SU-DHL-6 (cell line): ENCODE data around the gene ACBD6.

Experiments used
- EZH2phosphoT487 ChIP-seq: fragments of 200-600 bp; sonication (generic), shearing (Covaris generic); conservative IDR thresholded peaks from 2 replicates; pipeline ENCODE4 v1.6.1; 2018; ENCODE audit warnings: mild to moderate bottlenecking, antibody characterized with exemption, low read length, moderate library complexity, mixed read lengths
- TF ChIP-seq, protein P1 (sequence below): fragments of 200-600 bp; sonication (generic); IDR thresholded peaks from one replicate; pipeline ENCODE4 v1.5.1; 2017; ENCODE audit warnings: antibody characterized with exemption, mild to moderate bottlenecking, low read length, moderate library complexity; ENCODE audit not compliant: insufficient read depth, poor library complexity, severe bottlenecking

DNA sequence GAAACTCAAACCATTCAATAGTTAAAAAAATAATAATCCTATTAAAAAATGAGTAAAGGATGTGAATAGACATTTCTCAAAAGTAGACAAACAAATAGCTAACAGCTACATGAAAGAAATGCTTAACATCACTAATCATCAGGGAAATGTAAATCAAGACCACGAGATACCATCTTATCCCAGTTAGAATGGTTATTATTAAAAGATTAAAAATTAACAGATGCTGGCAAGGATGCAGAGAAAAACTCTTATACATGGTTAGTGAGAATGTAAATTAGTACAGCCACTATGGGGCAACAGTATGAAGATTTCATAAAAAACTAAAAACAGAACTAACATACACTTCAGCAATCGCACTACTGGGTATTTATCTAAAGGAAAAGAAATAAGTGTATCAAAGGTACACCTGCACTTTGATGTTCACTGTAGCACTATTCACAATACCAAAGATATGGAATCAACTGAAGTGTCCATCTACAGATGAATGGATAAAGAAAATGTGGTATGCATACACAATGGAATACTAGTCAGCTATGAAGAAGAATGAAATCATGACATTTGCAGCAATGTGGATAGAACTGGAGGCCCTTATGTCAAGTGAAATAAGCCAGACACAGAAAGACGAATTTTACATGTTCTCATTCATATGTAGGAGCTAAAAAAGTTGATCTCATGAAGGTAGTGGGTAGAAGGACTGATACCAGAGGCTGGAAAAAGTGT, 117.9 kb downstream of the ACBD6 start:
- TF ChIP-seq, protein P1, sequence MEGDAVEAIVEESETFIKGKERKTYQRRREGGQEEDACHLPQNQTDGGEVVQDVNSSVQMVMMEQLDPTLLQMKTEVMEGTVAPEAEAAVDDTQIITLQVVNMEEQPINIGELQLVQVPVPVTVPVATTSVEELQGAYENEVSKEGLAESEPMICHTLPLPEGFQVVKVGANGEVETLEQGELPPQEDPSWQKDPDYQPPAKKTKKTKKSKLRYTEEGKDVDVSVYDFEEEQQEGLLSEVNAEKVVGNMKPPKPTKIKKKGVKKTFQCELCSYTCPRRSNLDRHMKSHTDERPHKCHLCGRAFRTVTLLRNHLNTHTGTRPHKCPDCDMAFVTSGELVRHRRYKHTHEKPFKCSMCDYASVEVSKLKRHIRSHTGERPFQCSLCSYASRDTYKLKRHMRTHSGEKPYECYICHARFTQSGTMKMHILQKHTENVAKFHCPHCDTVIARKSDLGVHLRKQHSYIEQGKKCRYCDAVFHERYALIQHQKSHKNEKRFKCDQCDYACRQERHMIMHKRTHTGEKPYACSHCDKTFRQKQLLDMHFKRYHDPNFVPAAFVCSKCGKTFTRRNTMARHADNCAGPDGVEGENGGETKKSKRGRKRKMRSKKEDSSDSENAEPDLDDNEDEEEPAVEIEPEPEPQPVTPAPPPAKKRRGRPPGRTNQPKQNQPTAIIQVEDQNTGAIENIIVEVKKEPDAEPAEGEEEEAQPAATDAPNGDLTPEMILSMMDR = no peak
- no peak for TF ChIP-seq EZH2phosphoT487
